Measurements from ENCODE around the gene PRMT3.
"Not testable (repeated sequence)": the region's sequence is repeated elsewhere in the genome, so short reads cannot be mapped to it uniquely, and the experiment has no call there.

Gene PRMT3

GRCh38 chr11:20518323-20518834, 130.9 kb downstream of the PRMT3 start:
- DNase-seq: no peak

DNA sequence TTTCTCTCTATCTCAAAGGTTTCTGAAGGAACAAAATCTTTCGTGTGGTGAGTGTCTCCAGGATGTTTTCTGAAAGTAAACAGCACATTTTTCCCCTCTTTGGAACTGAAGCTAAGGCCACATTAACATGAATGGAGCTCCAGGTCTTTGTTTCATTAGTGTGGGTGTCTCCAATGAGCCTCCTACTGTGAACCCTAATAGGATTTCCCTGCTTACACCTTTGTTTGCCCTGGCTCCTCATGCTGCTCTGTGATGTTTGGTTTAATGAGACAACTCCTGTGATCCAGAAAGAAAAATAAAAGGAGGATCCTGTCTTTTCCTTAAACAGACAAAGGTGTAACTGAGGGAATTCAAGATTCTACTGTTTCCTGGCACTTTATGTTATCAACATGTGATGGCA, 135.0 kb downstream of the PRMT3 start:
- DNase-seq: no peak

- DNase-seq: no peak
Measured at GRCh38 chr11:20529757-20530156, 142.2 kb downstream of the PRMT3 start.

GRCh38 chr11:20530942-20531703, 143.6 kb downstream of the PRMT3 start:
- DNase-seq: no peak

DNA sequence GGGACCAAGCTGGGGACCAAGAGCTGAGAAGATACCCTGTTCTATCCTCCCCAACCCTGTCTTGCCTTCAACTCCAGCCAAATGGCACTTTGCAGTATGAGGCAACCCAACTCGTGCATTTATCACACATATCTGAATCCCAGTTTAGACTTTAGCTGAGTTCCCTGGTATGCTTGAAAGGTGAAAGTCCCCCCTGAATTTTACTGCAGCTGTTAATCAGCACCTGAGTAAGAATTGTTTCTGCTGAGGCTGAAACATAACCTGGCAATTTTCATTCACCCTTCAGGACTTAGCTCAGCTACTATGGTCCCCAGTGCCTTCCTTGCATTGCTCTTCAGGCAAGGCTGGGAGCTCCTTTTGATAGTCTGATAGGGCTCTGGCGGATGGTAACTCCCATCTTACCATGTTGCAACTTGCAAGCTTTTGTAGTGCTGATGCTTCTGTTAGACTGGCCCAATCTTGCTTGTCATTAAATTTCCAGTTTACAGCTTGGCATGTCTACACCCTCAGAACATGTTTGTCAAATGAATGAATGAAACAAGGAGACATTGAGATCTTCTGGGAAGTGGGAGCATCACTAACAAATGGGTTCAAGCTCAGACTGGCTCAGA, 147.9 kb downstream of the PRMT3 start:
- no peak for DNase-seq

- no peak for DNase-seq
Measured at GRCh38 chr11:20536365-20536764, 148.8 kb downstream of the PRMT3 start.

DNA sequence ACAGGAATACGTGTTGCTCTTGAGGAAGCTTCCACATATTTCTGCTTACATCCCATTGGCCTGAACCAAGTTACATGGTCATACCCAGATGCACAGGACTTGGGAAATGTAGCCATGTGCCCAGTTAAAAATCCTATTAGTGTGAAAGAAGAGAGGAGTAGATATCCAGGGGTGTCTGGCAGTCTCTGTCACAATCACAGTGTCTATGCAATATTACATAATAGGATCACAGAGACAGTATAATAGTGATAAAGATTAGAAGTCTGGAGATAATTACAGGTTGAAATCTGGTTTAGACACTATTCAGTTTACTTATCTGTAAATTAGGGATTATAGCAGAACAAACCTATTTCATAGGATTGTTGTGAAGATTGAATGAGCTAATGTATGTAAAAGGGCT, 149.3 kb downstream of the PRMT3 start:
- no peak for DNase-seq

- no peak for DNase-seq
Measured at GRCh38 chr11:20541503-20541902, 154.0 kb downstream of the PRMT3 start.

GRCh38 chr11:20544603-20545237, 157.2 kb downstream of the PRMT3 start:
- DNase-seq: no peak

GRCh38 chr11:20547411-20547810, 159.9 kb downstream of the PRMT3 start:
- DNase-seq: no peak

DNA sequence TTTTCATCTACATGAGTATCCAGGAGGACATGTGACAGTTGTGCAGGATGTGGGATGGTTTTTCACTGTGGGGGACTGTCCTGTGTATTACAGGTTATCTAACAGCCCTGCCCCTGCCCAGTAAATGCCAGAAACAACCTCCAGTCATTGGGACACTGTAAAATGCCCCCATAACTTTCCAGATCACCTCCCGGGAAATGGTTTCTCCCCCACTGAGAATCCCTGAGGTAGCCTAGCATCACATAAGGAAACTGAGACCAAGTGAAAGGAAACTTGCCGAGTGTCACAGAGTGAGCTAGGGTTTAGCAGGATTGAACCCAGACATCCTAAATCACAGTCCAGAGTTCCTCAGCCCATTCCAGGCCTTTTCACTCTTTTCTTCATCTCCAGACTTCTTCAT, 163.6 kb downstream of the PRMT3 start:
- DNase-seq: no peak

DNA sequence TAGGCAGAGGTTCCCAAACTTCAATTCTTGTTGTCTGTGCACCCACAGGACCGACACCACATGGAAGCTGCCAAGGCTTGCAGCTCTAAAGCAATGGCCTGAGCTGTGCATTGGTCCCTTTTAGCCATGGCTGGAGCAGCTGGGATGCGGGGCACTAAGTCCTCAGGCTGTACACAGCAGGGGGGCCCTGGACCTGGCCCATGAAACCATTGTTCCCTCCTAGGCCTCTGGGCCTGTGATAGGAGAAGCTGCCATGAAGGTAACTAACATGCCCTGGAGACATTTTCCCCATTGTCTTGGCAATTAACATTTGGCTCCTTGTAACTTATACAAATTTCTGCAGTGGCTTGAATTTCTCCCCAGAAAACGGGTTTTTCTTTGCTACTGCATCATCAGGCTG, 168.3 kb downstream of the PRMT3 start:
- no peak for DNase-seq

GRCh38 chr11:20556396-20556795, 168.9 kb downstream of the PRMT3 start:
- DNase-seq: not testable (repeated sequence)

DNA sequence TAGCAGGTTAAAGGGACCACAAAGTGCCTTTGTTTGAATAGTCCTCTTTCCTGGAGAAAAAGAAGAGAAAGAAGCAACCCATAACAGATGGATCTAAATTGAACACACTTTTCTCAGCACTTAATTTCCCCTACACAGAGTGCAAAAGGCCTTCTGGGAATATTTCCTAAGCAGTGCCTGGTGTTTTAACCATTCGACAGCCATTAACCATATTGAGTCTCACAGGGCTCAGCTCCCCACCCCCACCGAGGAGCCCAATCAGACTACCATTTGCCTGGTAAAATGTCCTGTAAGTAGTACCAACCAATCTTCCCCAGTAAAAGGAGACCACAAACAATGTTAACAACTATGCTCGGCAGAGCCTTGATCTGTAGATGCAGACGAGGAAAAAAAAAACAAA, 171.2 kb downstream of the PRMT3 start:
- no peak for DNase-seq

Measured in cerebellar nuclear complex (tissue), 1 donor.